Activated CD4-positive, alpha-beta T cell treated with anti-CD3 and anti-CD28 coated beads, Interleukin-2, amount 10 ng/mL, durations not matched to agents 7 days and 5 days (primary cell): ENCODE results near the gene HNRNPH2. TPM values are rescaled to one million over a fixed set of nuclear protein-coding genes. Genes with fewer than 3 reads are reported as not detected.

Source experiments
- CTCF ChIA-PET: fragments of 350-600 bp; sonication (Branson Sonifier 250); formaldehyde crosslinking; loops from one replicate; lab custom pipeline; 2021; ENCODE audit warnings: antibody characterized with exemption; lab: Charles Lee
- POLR2A ChIA-PET: fragments of 350-600 bp; sonication (Branson Sonifier 250); formaldehyde crosslinking; loops from one replicate; lab custom pipeline; 2021; ENCODE audit warnings: antibody characterized with exemption; lab: Charles Lee
- DNase-seq: peaks from one replicate; pipeline ENCODE4 v3.0.0-alpha.2; 2020
- H3K27ac Mint-ChIP-seq: one replicate; pipeline ENCODE4 v1.8.0; 2021; ENCODE audit warnings: mild to moderate bottlenecking, moderate library complexity, mixed read lengths
- H3K27me3 Mint-ChIP-seq: one replicate; pipeline ENCODE4 v1.8.0; 2021; ENCODE audit warnings: mixed read lengths
- H3K36me3 Mint-ChIP-seq: one replicate; pipeline ENCODE4 v1.8.0; 2021; ENCODE audit warnings: low read depth, mixed read lengths
- H3K4me1 Mint-ChIP-seq: one replicate; pipeline ENCODE4 v1.8.0; 2021; ENCODE audit warnings: mixed read lengths
- H3K4me3 Mint-ChIP-seq: one replicate; pipeline ENCODE4 v1.8.0; 2021; ENCODE audit warnings: mild to moderate bottlenecking, moderate library complexity, mixed read lengths
- H3K9me3 Mint-ChIP-seq: one replicate; pipeline ENCODE4 v1.8.0; 2021; ENCODE audit warnings: mixed read lengths
- total RNA-seq, 2 experiments: library from RNA; stranded (reverse); gene quantifications; one replicate each; pipeline ENCODE4 v1.2.3, GENCODE V29; 2021

HNRNPH2 gene
- total RNA-seq, 2 experiments from 2014 or later: 41.7 to 46.9 TPM

GRCh38 chrX:101430457-101431078, 22.5 kb downstream of the HNRNPH2 start:
- H3K4me1 Mint-ChIP-seq: peaks cover 14% of the 10 kb centered on the region
- ChIA-PET POLR2A (no interaction called here), CTCF (no interaction called here)
- no peak for DNase-seq
- H3K36me3 Mint-ChIP-seq: no peaks in the 10 kb centered on the region
- H3K27me3 Mint-ChIP-seq: no peaks in the 10 kb centered on the region
- H3K4me3 Mint-ChIP-seq: no peak overlapping the region
- H3K27ac Mint-ChIP-seq: no peak overlapping the region
- no peaks in the 10 kb centered on the region for H3K9me3 Mint-ChIP-seq

GRCh38 chrX:101442085-101442484, 34.1 kb downstream of the HNRNPH2 start:
- no peak overlapping the region for H3K4me3 Mint-ChIP-seq
- no peak for DNase-seq
- H3K27me3 Mint-ChIP-seq: no peaks in the 10 kb centered on the region
- no peak overlapping the region for H3K27ac Mint-ChIP-seq
- peaks cover 2% of the 10 kb centered on the region for H3K4me1 Mint-ChIP-seq
- H3K36me3 Mint-ChIP-seq: peaks cover 14% of the 10 kb centered on the region
- ChIA-PET POLR2A (no interaction called here), CTCF (no interaction called here)
- H3K9me3 Mint-ChIP-seq: peaks cover 4% of the 10 kb centered on the region

GRCh38 chrX:101449279-101449678, 41.3 kb downstream of the HNRNPH2 start:
- POLR2A ChIA-PET: no interaction called here
- Mint-ChIP-seq H3K36me3 (peaks cover 2% of the 10 kb centered on the region), H3K4me1 (peaks cover 5% of the 10 kb centered on the region), H3K27ac (no peak overlapping the region), H3K27me3 (no peaks in the 10 kb centered on the region), H3K4me3 (no peak overlapping the region), H3K9me3 (no peaks in the 10 kb centered on the region)
- no peak for DNase-seq
- CTCF ChIA-PET: no interaction called here

- no peak overlapping the region for H3K27ac Mint-ChIP-seq
- no peaks in the 10 kb centered on the region for H3K27me3 Mint-ChIP-seq
- ChIA-PET POLR2A (no interaction called here), CTCF (no interaction called here)
- H3K4me3 Mint-ChIP-seq: no peak overlapping the region
- H3K9me3 Mint-ChIP-seq: no peaks in the 10 kb centered on the region
- H3K4me1 Mint-ChIP-seq: peaks cover 5% of the 10 kb centered on the region
- DNase-seq: no peak
- H3K36me3 Mint-ChIP-seq: peaks cover 2% of the 10 kb centered on the region
These were observed 42.1 kb downstream of the HNRNPH2 start for GRCh38 chrX:101450085-101450484.

GRCh38 chrX:101450961-101451360, 42.9 kb downstream of the HNRNPH2 start:
- no peak overlapping the region for H3K4me3 Mint-ChIP-seq
- ChIA-PET CTCF (no interaction called here), POLR2A (no interaction called here)
- DNase-seq: no peak
- no peaks in the 10 kb centered on the region for H3K27me3 Mint-ChIP-seq
- no peaks in the 10 kb centered on the region for H3K36me3 Mint-ChIP-seq
- peaks cover 3% of the 10 kb centered on the region for H3K4me1 Mint-ChIP-seq
- H3K9me3 Mint-ChIP-seq: no peaks in the 10 kb centered on the region
- H3K27ac Mint-ChIP-seq: no peak overlapping the region

GRCh38 chrX:101452056-101452455, 44.0 kb downstream of the HNRNPH2 start:
- H3K36me3 Mint-ChIP-seq: no peaks in the 10 kb centered on the region
- ChIA-PET CTCF (no interaction called here), POLR2A (no interaction called here)
- H3K4me1 Mint-ChIP-seq: peaks cover 3% of the 10 kb centered on the region
- H3K27me3 Mint-ChIP-seq: no peaks in the 10 kb centered on the region
- H3K9me3 Mint-ChIP-seq: no peaks in the 10 kb centered on the region
- H3K27ac Mint-ChIP-seq: no peak overlapping the region
- DNase-seq: no peak
- H3K4me3 Mint-ChIP-seq: no peak overlapping the region

- Mint-ChIP-seq H3K4me3 (no peak overlapping the region), H3K9me3 (no peaks in the 10 kb centered on the region), H3K27me3 (no peaks in the 10 kb centered on the region), H3K4me1 (no peaks in the 10 kb centered on the region), H3K27ac (no peak overlapping the region), H3K36me3 (no peaks in the 10 kb centered on the region)
- no peak for DNase-seq
- ChIA-PET POLR2A (no interaction called here), CTCF (interaction anchor here (1.0 kb wide), 1 partner anchor 147 kb away, joined by 3 read pairs; no protein-coding TSS in a partner anchor)
These were observed 52.6 kb downstream of the HNRNPH2 start for GRCh38 chrX:101460669-101461068.

- ChIA-PET POLR2A (no interaction called here), CTCF (no interaction called here)
- Mint-ChIP-seq H3K4me1 (no peaks in the 10 kb centered on the region), H3K27me3 (no peaks in the 10 kb centered on the region), H3K27ac (no peak overlapping the region), H3K9me3 (no peaks in the 10 kb centered on the region), H3K36me3 (no peaks in the 10 kb centered on the region), H3K4me3 (no peak overlapping the region)
- DNase-seq: no peak
These were observed 54.9 kb downstream of the HNRNPH2 start for GRCh38 chrX:101462892-101463291.

Other genes with a start within 250 kb of the HNRNPH2 start
- gene DRP2, start 188.4 kb upstream of the HNRNPH2 start, total RNA-seq: 1 to 10 TPM in 1 of 2 experiments, under 1 TPM in 1; 0.87 to 1.0 TPM
- not detected for gene TAF7L, start 116.9 kb upstream of the HNRNPH2 start, total RNA-seq
- gene TIMM8A, start 59.5 kb upstream of the HNRNPH2 start, total RNA-seq: 10 to 100 TPM; 11.6 to 13.5 TPM
- not detected for gene BTK, start 22.0 kb upstream of the HNRNPH2 start, total RNA-seq
- gene RPL36A, start 17.2 kb upstream of the HNRNPH2 start, total RNA-seq: 100 to 1,000 TPM; 255 to 425 TPM
- 10 to 100 TPM; 28.9 to 29.5 TPM for gene GLA, start 297 bp upstream of the HNRNPH2 start, total RNA-seq
- gene ARMCX4, start 77.2 kb downstream of the HNRNPH2 start, total RNA-seq: 1 to 10 TPM in 1 of 2 experiments, under 1 TPM in 1; 0.96 to 1.3 TPM
- gene ARMCX1, start 142.3 kb downstream of the HNRNPH2 start, total RNA-seq: under 1 TPM; 0.08 to 0.12 TPM
- gene ARMCX6, start 209.8 kb downstream of the HNRNPH2 start, total RNA-seq: 10 to 100 TPM; 35.2 to 40.8 TPM
- 10 to 100 TPM; 17.0 to 23.3 TPM for gene ARMCX3, start 214.9 kb downstream of the HNRNPH2 start, total RNA-seq